HCT116 (cell line): Measurements from ENCODE around the gene SYCP2. TPM values are rescaled to one million over a fixed set of nuclear protein-coding genes. Genes with fewer than 3 reads are reported as not detected.

ENCODE experiments used
- ATAC-seq: fragments of 200-7000 bp; cut with Tn5 transposase; 2 replicates; pipeline ENCODE4 v1.9.1; 2020; ENCODE audit warnings: mild to moderate bottlenecking, moderate library complexity
- BruUV-seq: library from RNA; stranded (reverse); fragments of 400-500 nt; replicated peaks from 2 replicates; lab custom pipeline; 2021; lab: Mats Ljungman, UMichigan
- CTCF ChIA-PET: fragments of 300-600 bp; sonication (Branson Sonifier 250); formaldehyde crosslinking; loops from one replicate; lab custom pipeline; 2021; ENCODE audit warnings: antibody characterized with exemption; lab: Charles Lee
- POLR2A ChIA-PET: fragments of 300-600, 350-600 bp; sonication (Branson Sonifier 250); formaldehyde crosslinking; loops from one replicate; lab custom pipeline; 2021; ENCODE audit warnings: antibody characterized with exemption; lab: Charles Lee
- RAD21 ChIA-PET, 2 experiments: fragments of 300-600 bp; sonication (Branson Sonifier 250); formaldehyde crosslinking; loops; one replicate each; lab custom pipeline; 2023; ENCODE audit warnings: low total read pairs in 2 of 2; ENCODE audit not compliant: uncharacterized antibody in 2 of 2, unreplicated experiment in 2 of 2, low non-redundant PET in 1 of 2; lab: Charles Lee
- DNase-seq: peaks from one replicate; pipeline ENCODE4 v3.0.0-alpha.2; 2010; ENCODE audit warnings: low read depth, low spot score
- H2AFZ ChIP-seq: fragments of 200-600 bp; shearing (Covaris generic), sonication (generic); 2 replicates; pipeline ENCODE4 v1.6.1; 2017; ENCODE audit warnings: low read depth, mixed run types, mixed read lengths, antibody characterized with exemption, low read length; ENCODE audit not compliant: poor library complexity, severe bottlenecking
- H3K27ac ChIP-seq: 2 replicates; pipeline ENCODE4 v1.5.1; 2012; ENCODE audit warnings: low read depth, low read length
- H3K27me3 ChIP-seq: fragments of 200-600 bp; sonication (generic); 2 replicates; pipeline ENCODE4 v1.6.1; 2016; ENCODE audit warnings: mixed run types, low read length, mixed read lengths; ENCODE audit not compliant: insufficient read depth
- H3K36me3 ChIP-seq, 2 experiments: fragments of 200-500 bp in 1 of 2; fragments of 200-600 bp in 1 of 2; sonication (Bioruptor generic) in 1 of 2; sonication (generic) in 1 of 2; 2 replicates each; pipeline versions ENCODE4 v1.5.1 to v1.6.1; 2014 to 2016; ENCODE audit warnings: low read length in 2 of 2, inconsistent platforms in 1 of 2, mixed read lengths in 1 of 2, mixed run types in 1 of 2; ENCODE audit not compliant: insufficient read depth in 2 of 2, control insufficient read depth in 1 of 2
- H3K4me1 ChIP-seq, 2 experiments: fragments of 200-600 bp in 1 of 2; sonication (generic) in 1 of 2; 2 replicates each; pipeline versions ENCODE4 v1.5.1 to v1.6.1; 2012 to 2017; ENCODE audit warnings: low read length in 2 of 2, inconsistent platforms in 1 of 2, mild to moderate bottlenecking in 1 of 2, mixed read lengths in 1 of 2, mixed run types in 1 of 2, moderate library complexity in 1 of 2; ENCODE audit not compliant: insufficient read depth in 2 of 2, control insufficient read depth in 1 of 2
- H3K4me2 ChIP-seq: fragments of 200-600 bp; sonication (generic); 2 replicates; pipeline ENCODE4 v1.6.1; 2017; ENCODE audit warnings: mixed run types, low read length, mixed read lengths
- H3K4me3 ChIP-seq, 2 experiments: fragments of 200-600 bp in 1 of 2; sonication (generic) in 1 of 2; replicated peaks in 1 of 2; 2 replicates each; pipeline ENCODE4 v1.5.1; 2011 to 2016; ENCODE audit warnings: low read length in 2 of 2, control low read depth in 1 of 2, low read depth in 1 of 2, mild to moderate bottlenecking in 1 of 2, mixed read lengths in 1 of 2, mixed run types in 1 of 2
- H3K79me2 ChIP-seq: fragments of 200-600 bp; sonication (generic); 2 replicates; pipeline ENCODE4 v1.6.1; 2017; ENCODE audit warnings: mild to moderate bottlenecking, mixed run types, low read length, moderate library complexity, mixed read lengths; ENCODE audit not compliant: insufficient read depth
- H3K9ac ChIP-seq: fragments of 200-600 bp; sonication (generic); 2 replicates; pipeline ENCODE4 v1.6.1; 2016; ENCODE audit warnings: low read length, mixed read lengths
- H3K9me2 ChIP-seq: fragments of 200-600 bp; sonication (generic), shearing (Covaris generic); 2 replicates; pipeline ENCODE4 v1.6.1; 2017; ENCODE audit warnings: mixed run types, mild to moderate bottlenecking, moderate library complexity; ENCODE audit not compliant: insufficient read depth
- H3K9me3 ChIP-seq, 2 experiments: fragments of 200-500 bp in 1 of 2; fragments of 200-600 bp in 1 of 2; sonication (Bioruptor generic) in 1 of 2; sonication (generic) in 1 of 2; 2 replicates each; pipeline ENCODE4 v1.6.1; 2014 to 2017; ENCODE audit warnings: low read length in 2 of 2, mixed read lengths in 2 of 2, inconsistent platforms in 1 of 2, low read depth in 1 of 2, mild to moderate bottlenecking in 1 of 2, mixed run types in 1 of 2, moderate library complexity in 1 of 2; ENCODE audit not compliant: control insufficient read depth in 1 of 2, insufficient read depth in 1 of 2
- H4K20me1 ChIP-seq: fragments of 200-600 bp; sonication (generic), shearing (Covaris generic); 2 replicates; pipeline ENCODE4 v1.6.1; 2017; ENCODE audit warnings: mixed run types, mild to moderate bottlenecking, moderate library complexity; ENCODE audit not compliant: insufficient read depth
- ATF3 ChIP-seq: IDR thresholded peaks from 2 replicates; pipeline ENCODE4 v1.6.1; 2012
- ELF1 ChIP-seq: IDR thresholded peaks from 2 replicates; pipeline ENCODE4 v1.6.1; 2012; ENCODE audit warnings: low read depth, borderline replicate concordance
- FOSL1 ChIP-seq: IDR thresholded peaks from 2 replicates; pipeline ENCODE4 v1.6.1; 2012; ENCODE audit warnings: low read depth
- JUND ChIP-seq: IDR thresholded peaks from 2 replicates; pipeline ENCODE4 v1.6.1; 2012
- MAX ChIP-seq: IDR thresholded peaks from 2 replicates; pipeline ENCODE4 v1.6.1; 2012
- RAD21 ChIP-seq: IDR thresholded peaks from 2 replicates; pipeline ENCODE4 v1.6.1; 2012; ENCODE audit warnings: low read depth, mild to moderate bottlenecking
- SIN3A ChIP-seq: IDR thresholded peaks from 2 replicates; pipeline ENCODE4 v1.6.1; 2012; ENCODE audit warnings: low read depth
- SRF ChIP-seq: IDR thresholded peaks from 2 replicates; pipeline ENCODE4 v1.6.1; 2012; ENCODE audit warnings: low read depth
- ZFX ChIP-seq: fragments of 450-650 bp; IDR thresholded peaks from 2 replicates; pipeline ENCODE4 v1.6.1; 2017
- ZNF274 ChIP-seq: fragments of 200-500 bp; sonication (Bioruptor generic); IDR thresholded peaks from 2 replicates; pipeline ENCODE4 v1.6.1; 2014; ENCODE audit warnings: mild to moderate bottlenecking, low read depth, low read length, inconsistent platforms
- intact Hi-C: fragments of 100-400 bp; cut with micrococcal nuclease; formaldehyde crosslinking; loops from 2 replicates; pipeline ENCODE4 v1.10.0; 2022
- total RNA-seq: library from RNA; stranded (reverse); gene quantifications from one replicate; pipeline ENCODE4 v1.2.1, GENCODE V29; 2021; ENCODE audit not compliant: unreplicated experiment
- TF ChIP-seq, protein P1 (sequence below), 3 experiments: fragments of 200-600 bp in 1 of 3; sonication (generic) in 1 of 3; IDR thresholded peaks in 2 of 3; conservative IDR thresholded peaks in 1 of 3; 2 replicates each; pipeline ENCODE4 v1.5.1; 2012 to 2017; ENCODE audit warnings: low read depth in 2 of 3, low read length in 2 of 3, antibody characterized with exemption in 1 of 3, borderline replicate concordance in 1 of 3, control low read depth in 1 of 3, mild to moderate bottlenecking in 1 of 3, mixed read lengths in 1 of 3, mixed run types in 1 of 3, moderate library complexity in 1 of 3; ENCODE audit not compliant: insufficient read depth in 1 of 3
- TF ChIP-seq, protein P2 (sequence below): IDR thresholded peaks from 2 replicates; pipeline ENCODE4 v1.6.1; 2012; ENCODE audit warnings: low read depth

The SYCP2 gene
- total RNA-seq, 1 experiment from 2014 or later, result 0.59 TPM

DNA sequence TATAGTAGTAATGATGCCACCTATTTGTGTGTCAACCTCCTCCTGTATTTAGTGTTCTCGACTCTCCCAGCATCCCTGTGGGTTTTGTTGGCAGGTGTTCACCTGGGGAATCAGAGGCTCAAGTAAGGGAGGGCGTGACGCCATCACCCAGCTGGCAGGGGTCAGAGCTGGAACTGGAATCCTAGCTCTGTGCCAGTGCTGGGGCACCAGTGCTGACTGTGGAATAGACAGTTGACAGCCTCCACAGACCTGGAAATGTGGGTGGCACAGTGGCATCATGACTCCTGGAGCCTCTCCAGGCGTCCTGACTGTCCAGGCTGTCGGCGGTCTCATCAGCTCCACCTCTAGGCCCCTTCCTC is 102.8 kb downstream of the SYCP2 start:
- TF ChIP-seq MAX (no peak), JUND (no peak), FOSL1 (no peak), ZNF274 (no peak), SRF (no peak), ELF1 (no peak), SIN3A (no peak), ATF3 (no peak), ZFX (no peak), RAD21 (no peak)
- TF ChIP-seq, protein P1, sequence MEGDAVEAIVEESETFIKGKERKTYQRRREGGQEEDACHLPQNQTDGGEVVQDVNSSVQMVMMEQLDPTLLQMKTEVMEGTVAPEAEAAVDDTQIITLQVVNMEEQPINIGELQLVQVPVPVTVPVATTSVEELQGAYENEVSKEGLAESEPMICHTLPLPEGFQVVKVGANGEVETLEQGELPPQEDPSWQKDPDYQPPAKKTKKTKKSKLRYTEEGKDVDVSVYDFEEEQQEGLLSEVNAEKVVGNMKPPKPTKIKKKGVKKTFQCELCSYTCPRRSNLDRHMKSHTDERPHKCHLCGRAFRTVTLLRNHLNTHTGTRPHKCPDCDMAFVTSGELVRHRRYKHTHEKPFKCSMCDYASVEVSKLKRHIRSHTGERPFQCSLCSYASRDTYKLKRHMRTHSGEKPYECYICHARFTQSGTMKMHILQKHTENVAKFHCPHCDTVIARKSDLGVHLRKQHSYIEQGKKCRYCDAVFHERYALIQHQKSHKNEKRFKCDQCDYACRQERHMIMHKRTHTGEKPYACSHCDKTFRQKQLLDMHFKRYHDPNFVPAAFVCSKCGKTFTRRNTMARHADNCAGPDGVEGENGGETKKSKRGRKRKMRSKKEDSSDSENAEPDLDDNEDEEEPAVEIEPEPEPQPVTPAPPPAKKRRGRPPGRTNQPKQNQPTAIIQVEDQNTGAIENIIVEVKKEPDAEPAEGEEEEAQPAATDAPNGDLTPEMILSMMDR (IDR thresholded peaks at IDR 0.05 in 2 of 3, conservative IDR thresholded peaks at IDR 0.05 in 1 of 3; ENCODE audit: borderline replicate concordance in 1 of 3, insufficient read depth in 1 of 3, low read depth in 2 of 3, low read length in 2 of 3), result no peak
- TF ChIP-seq, protein P2, sequence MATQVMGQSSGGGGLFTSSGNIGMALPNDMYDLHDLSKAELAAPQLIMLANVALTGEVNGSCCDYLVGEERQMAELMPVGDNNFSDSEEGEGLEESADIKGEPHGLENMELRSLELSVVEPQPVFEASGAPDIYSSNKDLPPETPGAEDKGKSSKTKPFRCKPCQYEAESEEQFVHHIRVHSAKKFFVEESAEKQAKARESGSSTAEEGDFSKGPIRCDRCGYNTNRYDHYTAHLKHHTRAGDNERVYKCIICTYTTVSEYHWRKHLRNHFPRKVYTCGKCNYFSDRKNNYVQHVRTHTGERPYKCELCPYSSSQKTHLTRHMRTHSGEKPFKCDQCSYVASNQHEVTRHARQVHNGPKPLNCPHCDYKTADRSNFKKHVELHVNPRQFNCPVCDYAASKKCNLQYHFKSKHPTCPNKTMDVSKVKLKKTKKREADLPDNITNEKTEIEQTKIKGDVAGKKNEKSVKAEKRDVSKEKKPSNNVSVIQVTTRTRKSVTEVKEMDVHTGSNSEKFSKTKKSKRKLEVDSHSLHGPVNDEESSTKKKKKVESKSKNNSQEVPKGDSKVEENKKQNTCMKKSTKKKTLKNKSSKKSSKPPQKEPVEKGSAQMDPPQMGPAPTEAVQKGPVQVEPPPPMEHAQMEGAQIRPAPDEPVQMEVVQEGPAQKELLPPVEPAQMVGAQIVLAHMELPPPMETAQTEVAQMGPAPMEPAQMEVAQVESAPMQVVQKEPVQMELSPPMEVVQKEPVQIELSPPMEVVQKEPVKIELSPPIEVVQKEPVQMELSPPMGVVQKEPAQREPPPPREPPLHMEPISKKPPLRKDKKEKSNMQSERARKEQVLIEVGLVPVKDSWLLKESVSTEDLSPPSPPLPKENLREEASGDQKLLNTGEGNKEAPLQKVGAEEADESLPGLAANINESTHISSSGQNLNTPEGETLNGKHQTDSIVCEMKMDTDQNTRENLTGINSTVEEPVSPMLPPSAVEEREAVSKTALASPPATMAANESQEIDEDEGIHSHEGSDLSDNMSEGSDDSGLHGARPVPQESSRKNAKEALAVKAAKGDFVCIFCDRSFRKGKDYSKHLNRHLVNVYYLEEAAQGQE, result no peak
- ATAC-seq (no peak), DNase-seq (no peak)
- no peak overlapping the region for H3K4me2 ChIP-seq
- H2AFZ ChIP-seq, result no peak overlapping the region
- no peak overlapping the region for H3K9ac ChIP-seq
- POLR2A ChIA-PET, result no interaction called here
- intact Hi-C loops, result no loop called here
- no peaks in the 10 kb centered on the region for H4K20me1 ChIP-seq
- H3K4me3 ChIP-seq, result no peak overlapping the region
- no peaks in the 10 kb centered on the region for H3K79me2 ChIP-seq
- RAD21 ChIA-PET, result no interaction called here
- H3K4me1 ChIP-seq, result no peaks in the 10 kb centered on the region; a peak in 1 of 4 replicates
- H3K27ac ChIP-seq, result no peak overlapping the region
- no peaks in the 10 kb centered on the region for H3K36me3 ChIP-seq
- peaks cover 27% of the 10 kb centered on the region for H3K27me3 ChIP-seq
- no peaks in the 10 kb centered on the region for H3K9me2 ChIP-seq
- no TSS peak for BruUV-seq
- no peaks in the 10 kb centered on the region for H3K9me3 ChIP-seq
- CTCF ChIA-PET, result no interaction called here
